ENCODE data around the gene CLIC3. TPM values are rescaled to one million over a fixed set of nuclear protein-coding genes. Genes with fewer than 3 reads are reported as not detected.

Gene CLIC3
- total and polyA plus RNA-seq, 8 donors, result 0.24 to 1.3 (median 0.41) TPM; not detected in 1

- FAIRE-seq (no peak), ATAC-seq (no peak), DNase-seq (no peak)
- intact Hi-C loops (cut with DNase I), result no loop called here
- H3K27me3 ChIP-seq, result no peaks in the 10 kb centered on the region
- TF ChIP-seq CTCF (IDR thresholded peaks at IDR 0.05), result no peak
- H3K4me3 ChIP-seq, result no peak overlapping the region
- no peak overlapping the region for H3K27ac ChIP-seq
- H3K4me1 ChIP-seq, result no peaks in the 10 kb centered on the region
- no peaks in the 10 kb centered on the region for H3K9me3 ChIP-seq
- WGBS, 2 donors, result 68 to 71% methylated on average over 14 of the region's 14 CpGs
- no peaks in the 10 kb centered on the region for H3K36me3 ChIP-seq
Observed at GRCh38 chr9:136975644-136976043, 20.7 kb downstream of the CLIC3 start.

GRCh38 chr9:136974817-136975535, 21.4 kb downstream of the CLIC3 start:
- no peak for TF ChIP-seq CTCF (IDR thresholded peaks at IDR 0.05)
- no peak for ATAC-seq
- Histone ChIP-seq H3K36me3 (no peaks in the 10 kb centered on the region), H3K4me3 (no peak overlapping the region), H3K27me3 (no peaks in the 10 kb centered on the region), H3K9me3 (no peaks in the 10 kb centered on the region), H3K4me1 (no peaks in the 10 kb centered on the region), H3K27ac (no peak overlapping the region)
- intact Hi-C loops (cut with DNase I), result no loop called here
- WGBS, 2 donors, result 71 to 85% methylated on average over 15 of the region's 15 CpGs
- DNase-seq, result no peak
- FAIRE-seq, result no peak

- TF ChIP-seq CTCF (IDR thresholded peaks at IDR 0.05), result no peak
- WGBS, 2 donors, result 84 to 86% methylated on average over 29 of the region's 29 CpGs
Observed at GRCh38 chr9:136973618-136974617, 22.4 kb downstream of the CLIC3 start.

GRCh38 chr9:136972743-136973142, 23.6 kb downstream of the CLIC3 start:
- no peak overlapping the region for H3K4me3 ChIP-seq
- no peaks in the 10 kb centered on the region for H3K27me3 ChIP-seq
- TF ChIP-seq CTCF (IDR thresholded peaks at IDR 0.05), result no peak
- ATAC-seq, result no peak
- no peak overlapping the region for H3K27ac ChIP-seq
- intact Hi-C loops (cut with DNase I), result no loop called here
- WGBS, 2 donors, result 49 to 50% methylated on average over 13 of the region's 13 CpGs
- no peak for FAIRE-seq
- H3K4me1 ChIP-seq, result no peaks in the 10 kb centered on the region
- no peak for DNase-seq
- H3K9me3 ChIP-seq, result no peaks in the 10 kb centered on the region
- H3K36me3 ChIP-seq, result no peaks in the 10 kb centered on the region

More at GRCh38 chr9:136973618-136974617, 22.4 kb downstream of the CLIC3 start:
- intact Hi-C loops (cut with DNase I), result no loop called here
- Histone ChIP-seq H3K9me3 (no peaks in the 10 kb centered on the region), H3K4me3 (no peak overlapping the region), H3K36me3 (no peaks in the 10 kb centered on the region), H3K27me3 (no peaks in the 10 kb centered on the region), H3K27ac (no peak overlapping the region), H3K4me1 (no peaks in the 10 kb centered on the region)
- ATAC-seq (no peak), DNase-seq (no peak), FAIRE-seq (no peak)

Measured in pancreas (tissue), 10 donors.